Natural killer cell (primary cell): ENCODE results near the gene XRCC3. TPM values are rescaled to one million over a fixed set of nuclear protein-coding genes. Genes with fewer than 3 reads are reported as not detected.
"Not testable (repeated sequence)": the region's sequence is repeated elsewhere in the genome, so short reads cannot be mapped to it uniquely, and the experiment has no call there.

Experiments
- ATAC-seq, 3 donors: fragments of 150-1000 bp in 2 of 3; fragments of 200-7000 bp in 1 of 3; cut with Tn5 transposase; 1 replicate in 1 of 3; 2 replicates in 2 of 3; pipeline ENCODE4 v1.10.0; 2021; ENCODE audit warnings: mild to moderate bottlenecking in 2 of 3, moderate library complexity in 2 of 3
- DNase-seq, 2 donors: peaks; one replicate each; pipeline versions ENCODE4 v3.0.0 to v3.0.0-alpha.2; 2013 to 2021; ENCODE audit warnings: mixed read lengths in 1 of 2
- H3K27ac ChIP-seq: one replicate; pipeline ENCODE4 v1.5.1; 2013; ENCODE audit warnings: mild to moderate bottlenecking, low read length
- H3K27me3 ChIP-seq: one replicate; pipeline ENCODE4 v1.6.1; 2013; ENCODE audit warnings: low read length; ENCODE audit not compliant: control insufficient read depth, insufficient read depth
- H3K36me3 ChIP-seq: one replicate; pipeline ENCODE4 v1.6.1; 2013; ENCODE audit warnings: low read length; ENCODE audit not compliant: control insufficient read depth, insufficient read depth
- H3K4me1 ChIP-seq: one replicate; pipeline ENCODE4 v1.6.1; 2013; ENCODE audit warnings: low read length; ENCODE audit not compliant: control insufficient read depth, insufficient read depth
- H3K4me3 ChIP-seq: one replicate; pipeline ENCODE4 v1.5.1; 2013; ENCODE audit warnings: low read length
- H3K9me3 ChIP-seq: one replicate; pipeline ENCODE4 v1.6.1; 2013; ENCODE audit warnings: low read length; ENCODE audit not compliant: control insufficient read depth, insufficient read depth
- H3K27ac Mint-ChIP-seq, 2 donors: one replicate each; pipeline ENCODE4 v1.8.0; 2022; ENCODE audit warnings: mild to moderate bottlenecking in 2 of 2, mixed read lengths in 2 of 2, moderate library complexity in 1 of 2
- H3K27me3 Mint-ChIP-seq, 2 donors: one replicate each; pipeline ENCODE4 v1.8.0; 2022; ENCODE audit warnings: low read depth in 2 of 2, mixed read lengths in 2 of 2
- H3K36me3 Mint-ChIP-seq: one replicate; pipeline ENCODE4 v1.8.0; 2022; ENCODE audit warnings: mixed read lengths
- H3K4me1 Mint-ChIP-seq, 2 donors: one replicate each; pipeline ENCODE4 v1.8.0; 2022; ENCODE audit warnings: mixed read lengths in 2 of 2
- H3K4me3 Mint-ChIP-seq: one replicate; pipeline ENCODE4 v1.8.0; 2022; ENCODE audit warnings: mild to moderate bottlenecking, moderate library complexity, mixed read lengths
- H3K9me3 Mint-ChIP-seq, 2 donors: one replicate each; pipeline ENCODE4 v1.8.0; 2022; ENCODE audit warnings: mixed read lengths in 2 of 2
- CTCF ChIP-seq: fragments of 200-600 bp; IDR thresholded peaks from one replicate; pipeline ENCODE4 v1.8.0; 2022; ENCODE audit warnings: antibody characterized with exemption
- WGBS: methylation state at CpG from one replicate; pipeline ENCODE4 v1.1.7; 2013; ENCODE audit warnings: missing lambda C conversion rate; ENCODE audit not compliant: insufficient coverage; 5-methylcytosine and 5-hydroxymethylcytosine counted together
- intact Hi-C: fragments of 100-400 bp; cut with micrococcal nuclease; formaldehyde crosslinking; loops from one replicate; pipeline ENCODE4 v1.14.2; 2022
- total RNA-seq, 4 donors: library from RNA; stranded (reverse); fragments of 120-200 nt in 1 of 4; gene quantifications; one replicate each; pipeline versions ENCODE4 v1.2.3 to v1.2.4, GENCODE V29; 2013 to 2022

Gene XRCC3
- total RNA-seq, 3 donors from 2014 or later (not counting 1 experiment from before 2014, with no cell fraction given) = 11.6 to 12.8 (median 12.7) TPM

GRCh38 chr14:103692871-103693270 is 22.4 kb downstream of the XRCC3 start:
- DNase-seq = no peak
- Histone ChIP-seq H3K27me3 (no peaks in the 10 kb centered on the region), H3K4me1 (no peaks in the 10 kb centered on the region), H3K27ac (no peak overlapping the region), H3K36me3 (peaks cover 42% of the 10 kb centered on the region), H3K9me3 (no peaks in the 10 kb centered on the region), H3K4me3 (no peak overlapping the region)
- Mint-ChIP-seq H3K27me3 (no peaks in the 10 kb centered on the region), H3K27ac (no peak overlapping the region), H3K9me3 (no peaks in the 10 kb centered on the region), H3K4me1 (peaks cover 7 to 13% of the 10 kb centered on the region in 2 donors), H3K36me3 (no peaks in the 10 kb centered on the region), H3K4me3 (no peak overlapping the region)
- ATAC-seq = no peak
- 92% methylated on average over 12 of the region's 12 CpGs for WGBS
- intact Hi-C loops = no loop called here
- no peak for TF ChIP-seq CTCF

- WGBS = 85% methylated on average over 17 of the region's 17 CpGs
- ATAC-seq = no peak
- no peaks in the 10 kb centered on the region for H3K9me3 ChIP-seq
- TF ChIP-seq CTCF = no peak
- no peak for DNase-seq
- H3K36me3 ChIP-seq = peaks cover 47% of the 10 kb centered on the region
- no peaks in the 10 kb centered on the region for H3K4me1 ChIP-seq
- peaks cover 7 to 13% of the 10 kb centered on the region in 2 donors for H3K4me1 Mint-ChIP-seq
- H3K9me3 Mint-ChIP-seq = no peaks in the 10 kb centered on the region
- no peak overlapping the region for H3K27ac Mint-ChIP-seq
- intact Hi-C loops = no loop called here
- H3K36me3 Mint-ChIP-seq = no peaks in the 10 kb centered on the region
- H3K27me3 ChIP-seq = no peaks in the 10 kb centered on the region
- no peak overlapping the region for H3K4me3 ChIP-seq
- H3K27ac ChIP-seq = no peak overlapping the region
- H3K4me3 Mint-ChIP-seq = no peak overlapping the region
- no peaks in the 10 kb centered on the region for H3K27me3 Mint-ChIP-seq
Measured at GRCh38 chr14:103692159-103692558, 23.1 kb downstream of the XRCC3 start.

GRCh38 chr14:103691655-103692054 is 23.6 kb downstream of the XRCC3 start:
- H3K9me3 ChIP-seq, ATAC-seq, H3K4me3 ChIP-seq, H3K9me3 Mint-ChIP-seq, H3K4me3 Mint-ChIP-seq, DNase-seq, H3K4me1 ChIP-seq, intact Hi-C loops, H3K27ac ChIP-seq, H3K36me3 Mint-ChIP-seq, H3K27me3 ChIP-seq, H3K27ac Mint-ChIP-seq, H3K27me3 Mint-ChIP-seq: not testable (repeated sequence)
- peaks cover 7 to 13% of the 10 kb centered on the region in 2 donors for H3K4me1 Mint-ChIP-seq
- 87% methylated on average over 5 of the region's 5 CpGs for WGBS
- H3K36me3 ChIP-seq = peaks cover 52% of the 10 kb centered on the region

GRCh38 chr14:103690332-103690731 is 24.9 kb downstream of the XRCC3 start:
- TF ChIP-seq CTCF = no peak
- H3K36me3 Mint-ChIP-seq = no peaks in the 10 kb centered on the region
- H3K27ac Mint-ChIP-seq = peak overlapping the region in 1 of 2 donors; percentile 45
- H3K27ac ChIP-seq = no peak overlapping the region
- ATAC-seq (no peak), DNase-seq (no peak)
- intact Hi-C loops = no loop called here
- H3K4me3 ChIP-seq = no peak overlapping the region
- H3K36me3 ChIP-seq = peaks cover 56% of the 10 kb centered on the region
- H3K27me3 ChIP-seq = no peaks in the 10 kb centered on the region
- no peaks in the 10 kb centered on the region for H3K9me3 Mint-ChIP-seq
- no peaks in the 10 kb centered on the region for H3K9me3 ChIP-seq
- H3K4me1 Mint-ChIP-seq = peaks cover 5 to 6% of the 10 kb centered on the region in 2 donors
- no peaks in the 10 kb centered on the region for H3K27me3 Mint-ChIP-seq
- no peaks in the 10 kb centered on the region for H3K4me1 ChIP-seq
- WGBS = 95% methylated on average over 8 of the region's 8 CpGs
- H3K4me3 Mint-ChIP-seq = no peak overlapping the region
